GM19468 (cell line): ENCODE data around the gene ASPG.

ENCODE experiments used
- ATAC-seq: cut with Tn5 transposase; IDR thresholded peaks from one replicate; pipeline ENCODE4 v1.9.1; 2021; ENCODE audit warnings: mild to moderate bottlenecking, moderate library complexity, moderate number of reproducible peaks; ENCODE audit not compliant: unreplicated experiment; ENCODE audit errors: extremely low read depth

The ASPG gene

GRCh38 chr14:104154246-104154645, 68.7 kb downstream of the ASPG start:
- ATAC-seq, result no peak

DNA sequence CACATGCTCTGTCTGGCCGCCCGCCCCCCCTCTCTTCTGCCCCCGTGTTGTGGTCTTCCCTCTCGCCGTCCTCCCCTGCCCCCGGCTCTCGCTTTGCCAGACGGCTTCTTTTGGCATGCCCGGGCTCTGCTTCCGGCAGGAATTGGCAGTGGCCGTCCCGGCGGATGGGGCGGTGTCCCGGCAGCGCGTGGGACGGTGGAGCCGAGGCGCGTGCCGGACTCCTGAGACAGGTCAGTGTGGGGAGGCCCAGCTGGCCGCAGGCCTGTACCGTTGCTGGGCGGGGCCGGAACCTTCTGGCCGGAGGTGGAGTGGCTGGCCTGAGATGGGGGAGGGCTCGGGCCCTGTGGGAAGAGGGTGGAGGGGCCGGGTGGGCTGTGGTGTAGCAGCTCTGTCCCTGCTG, 70.0 kb downstream of the ASPG start:
- ATAC-seq, result no peak

DNA sequence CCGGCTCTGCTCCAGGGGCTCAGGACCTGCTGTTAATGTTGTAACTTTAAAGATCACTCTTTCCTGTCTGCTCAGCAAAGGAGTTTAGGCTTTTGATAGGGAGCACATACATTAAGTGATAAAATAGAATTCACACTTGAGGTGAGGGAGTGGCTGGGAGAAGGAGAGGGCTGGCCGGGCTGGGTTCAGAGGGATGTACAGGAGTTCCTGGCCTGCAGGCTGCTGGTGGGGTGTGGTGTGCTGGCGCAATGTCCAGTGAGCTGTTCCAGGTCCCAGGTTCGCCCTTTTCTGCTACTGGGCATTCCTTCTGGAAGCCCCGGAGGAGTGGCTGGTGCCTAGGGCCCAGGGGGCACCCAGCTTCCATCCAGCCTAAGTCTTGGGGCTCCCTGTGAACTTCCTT, 70.6 kb downstream of the ASPG start:
- no peak for ATAC-seq

GRCh38 chr14:104157016-104157928, 71.8 kb downstream of the ASPG start:
- ATAC-seq, result no peak

DNA sequence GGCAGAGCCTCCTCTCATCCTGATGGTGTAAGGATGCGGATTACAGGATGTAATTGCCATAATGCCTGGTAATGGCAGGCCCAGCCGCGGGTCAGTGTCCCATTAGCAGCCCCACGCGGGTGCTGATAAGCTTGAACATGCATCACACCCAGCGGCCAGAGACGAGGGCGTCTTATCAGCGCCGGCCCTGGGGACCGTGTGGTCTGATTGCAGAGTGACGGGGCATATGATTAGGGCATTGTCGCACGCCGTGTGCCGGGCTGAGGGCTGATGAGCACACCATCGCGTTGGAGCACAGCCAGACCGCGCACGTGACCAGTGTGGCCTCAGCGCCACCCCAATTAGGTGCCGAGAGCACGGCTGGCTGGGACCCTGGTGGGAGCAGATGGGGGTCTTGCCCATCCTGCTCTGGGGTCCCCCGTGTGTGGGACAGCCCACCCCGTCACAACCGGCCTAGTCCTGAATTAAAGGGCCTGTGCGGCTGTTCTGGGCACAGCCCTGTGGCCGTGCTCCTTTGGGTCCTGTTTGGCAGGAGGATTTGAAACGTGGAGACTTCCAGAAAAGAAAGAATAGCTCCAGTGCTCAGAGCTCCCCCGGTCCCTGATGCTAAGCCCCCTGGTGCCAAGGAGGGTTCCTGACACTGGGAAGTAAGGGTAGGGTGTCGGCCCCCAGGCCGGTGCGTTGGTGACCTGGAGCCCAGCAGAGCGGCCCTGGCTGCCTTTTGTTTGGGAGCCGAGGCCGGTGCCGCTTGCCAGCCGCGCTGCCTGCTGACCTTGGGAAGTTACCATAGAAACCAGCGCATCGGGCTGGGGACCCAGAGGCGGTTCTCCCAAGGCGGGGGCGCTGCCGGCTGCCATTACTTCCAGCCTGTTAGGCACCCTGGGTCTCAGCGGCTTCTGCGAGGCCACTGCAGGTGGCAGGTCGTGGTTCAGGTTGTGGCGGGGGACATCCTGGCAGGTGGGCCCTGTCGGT, 73.6 kb downstream of the ASPG start:
- no peak for ATAC-seq

- no peak for ATAC-seq
Measured at GRCh38 chr14:104159990-104160389, 74.5 kb downstream of the ASPG start.

GRCh38 chr14:104161602-104162367, 76.3 kb downstream of the ASPG start:
- ATAC-seq, result no peak

- ATAC-seq, result no peak
Measured at GRCh38 chr14:104162495-104162894, 77.0 kb downstream of the ASPG start.

DNA sequence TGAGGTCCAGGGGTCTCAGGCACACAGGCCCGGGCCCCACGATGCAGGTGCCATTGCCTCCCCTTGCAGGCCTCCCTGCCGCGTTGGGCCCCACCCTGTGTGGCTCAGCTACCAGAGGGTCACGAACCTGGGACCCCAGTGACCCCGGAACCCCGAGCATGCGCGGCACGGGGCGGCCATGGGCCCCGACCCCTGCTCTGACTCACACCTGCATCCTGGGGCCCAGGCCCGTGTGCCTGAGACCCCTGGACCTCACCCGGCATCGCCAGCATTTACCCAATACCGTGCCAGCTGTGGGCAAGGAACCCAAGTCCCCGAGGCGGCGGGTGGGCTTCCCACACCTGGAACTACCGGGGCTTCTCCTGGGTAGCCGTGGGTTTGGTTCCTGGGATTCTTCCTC, 78.0 kb downstream of the ASPG start:
- ATAC-seq, result no peak

- ATAC-seq, result no peak
Measured at GRCh38 chr14:104164041-104164440, 78.5 kb downstream of the ASPG start.

GRCh38 chr14:104164512-104164911, 79.0 kb downstream of the ASPG start:
- no peak for ATAC-seq
